PC-9 (cell line): ENCODE measurements around the gene KIF5C. TPM values are rescaled to one million over a fixed set of nuclear protein-coding genes. Genes with fewer than 3 reads are reported as not detected.
"Not testable (repeated sequence)": the region's sequence is repeated elsewhere in the genome, so short reads cannot be mapped to it uniquely, and the experiment has no call there.

Source experiments
- BruUV-seq: library from RNA; stranded (reverse); fragments of 400-500 nt; replicated peaks from 2 replicates; lab custom pipeline; 2021; lab: Mats Ljungman, UMichigan
- CTCF ChIA-PET: fragments of 300-600 bp; sonication (Branson Sonifier 250); formaldehyde crosslinking; loops from one replicate; lab custom pipeline; 2022; ENCODE audit warnings: antibody characterized with exemption; lab: Charles Lee
- POLR2A ChIA-PET: fragments of 300-600 bp; sonication (Branson Sonifier 250); formaldehyde crosslinking; loops from one replicate; lab custom pipeline; 2022; ENCODE audit warnings: antibody characterized with exemption; ENCODE audit not compliant: unreplicated experiment; lab: Charles Lee
- DNase-seq, 2 experiments: peaks; one replicate each; pipeline versions ENCODE4 v3.0.0 to v3.0.0-alpha.2; 2015 to 2022; ENCODE audit warnings: mixed read lengths in 1 of 2
- H2AFZ ChIP-seq: fragments of 200-600 bp; sonication (generic); 2 replicates; pipeline ENCODE4 v1.8.1; 2017; ENCODE audit warnings: antibody characterized with exemption
- H3F3A ChIP-seq: fragments of 200-600 bp; sonication (generic); 2 replicates; pipeline ENCODE4 v1.8.1; 2017; ENCODE audit warnings: antibody characterized with exemption, mild to moderate bottlenecking, low read depth; ENCODE audit not compliant: insufficient read depth
- H3K27ac ChIP-seq: fragments of 200-600 bp; sonication (generic); 2 replicates; pipeline ENCODE4 v1.6.1; 2016; ENCODE audit warnings: mixed run types
- H3K27me3 ChIP-seq: fragments of 200-600 bp; sonication (generic); 2 replicates; pipeline ENCODE4 v1.6.1; 2016; ENCODE audit warnings: low read depth, mixed run types; ENCODE audit not compliant: insufficient read depth
- H3K36me3 ChIP-seq: fragments of 200-600 bp; sonication (generic); 2 replicates; pipeline ENCODE4 v1.6.1; 2016; ENCODE audit warnings: low read depth, mixed run types
- H3K4me1 ChIP-seq: fragments of 200-600 bp; sonication (generic); replicated peaks from 2 replicates; pipeline ENCODE4 v1.6.1; 2016; ENCODE audit warnings: mixed run types; ENCODE audit not compliant: insufficient read depth
- H3K4me2 ChIP-seq: fragments of 200-600 bp; sonication (generic); 2 replicates; pipeline ENCODE4 v1.6.1; 2017; ENCODE audit warnings: mixed run types
- H3K4me3 ChIP-seq: fragments of 200-600 bp; sonication (generic); 2 replicates; pipeline ENCODE4 v1.6.1; 2016; ENCODE audit warnings: mixed run types
- H3K79me2 ChIP-seq: fragments of 200-600 bp; sonication (generic); 2 replicates; pipeline ENCODE4 v1.6.1; 2017; ENCODE audit warnings: low read depth, mixed run types
- H3K9me2 ChIP-seq: fragments of 200-600 bp; sonication (generic); 2 replicates; pipeline ENCODE4 v1.8.1; 2017; ENCODE audit warnings: mild to moderate bottlenecking; ENCODE audit not compliant: insufficient read depth
- H3K9me3 ChIP-seq: fragments of 200-600 bp; sonication (generic); 2 replicates; pipeline ENCODE4 v1.8.1; 2016; ENCODE audit warnings: low read depth; ENCODE audit not compliant: insufficient read depth
- H4K20me1 ChIP-seq: fragments of 200-600 bp; sonication (generic); 2 replicates; pipeline ENCODE4 v1.8.1; 2017; ENCODE audit not compliant: insufficient read depth
- CTCF ChIP-seq: fragments of 200-600 bp; sonication (generic); conservative IDR thresholded peaks from 2 replicates; pipeline ENCODE4 v1.6.1; 2017; ENCODE audit warnings: mixed run types, antibody characterized with exemption, mild to moderate bottlenecking, moderate library complexity
- EZH2 ChIP-seq: fragments of 200-600 bp; sonication (generic); IDR thresholded peaks from 2 replicates; pipeline ENCODE4 v1.8.0; 2017; ENCODE audit warnings: antibody characterized with exemption, low read depth
- intact Hi-C: fragments of 100-400 bp; cut with micrococcal nuclease; formaldehyde crosslinking; loops from one replicate; pipeline ENCODE4 v1.10.0; 2022; ENCODE audit not compliant: unreplicated experiment
- total RNA-seq: library from RNA; stranded (reverse); gene quantifications from 2 replicates; pipeline ENCODE4 v1.2.3, GENCODE V29; 2021

KIF5C gene
- total RNA-seq, 1 experiment from 2014 or later: 0.07 TPM

DNA sequence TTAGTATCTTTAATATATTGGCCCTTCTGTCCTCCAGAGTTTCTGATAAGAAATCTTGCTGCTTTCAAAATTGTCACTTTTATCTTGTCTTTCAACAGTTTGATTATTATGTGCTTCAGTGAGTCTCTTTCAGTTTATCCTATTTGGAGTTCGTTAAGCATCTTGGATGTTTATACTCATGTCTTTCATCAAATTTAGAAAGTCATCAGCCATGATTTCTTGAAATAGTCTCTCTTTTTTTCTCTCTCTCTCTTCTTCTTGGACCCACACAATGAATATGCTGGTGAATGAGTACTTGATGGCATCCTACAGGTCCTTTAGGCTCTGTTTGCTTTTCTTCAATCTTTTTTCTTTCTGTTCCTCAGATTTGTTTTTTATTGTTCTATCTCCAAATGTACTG, 26.9 kb upstream of the KIF5C start:
- intact Hi-C loops: no loop called here
- no peaks in the 10 kb centered on the region for H3K9me2 ChIP-seq
- BruUV-seq: no TSS peak
- no peaks in the 10 kb centered on the region for H3K79me2 ChIP-seq
- DNase-seq: no peak
- no peaks in the 10 kb centered on the region for H3F3A ChIP-seq
- no peak overlapping the region for H3K27ac ChIP-seq
- H3K4me2 ChIP-seq: no peak overlapping the region
- no peaks in the 10 kb centered on the region for H4K20me1 ChIP-seq
- H3K4me1 ChIP-seq: no peaks in the 10 kb centered on the region
- ChIA-PET CTCF (no interaction called here), POLR2A (no interaction called here)
- H2AFZ ChIP-seq: no peak overlapping the region
- H3K4me3 ChIP-seq: no peak overlapping the region
- no peaks in the 10 kb centered on the region for H3K36me3 ChIP-seq
- H3K9me3 ChIP-seq: no peaks in the 10 kb centered on the region
- H3K27me3 ChIP-seq: no peaks in the 10 kb centered on the region
- no peak for TF ChIP-seq EZH2

- intact Hi-C loops: no loop called here
Observed at GRCh38 chr2:148853458-148853857, 21.6 kb upstream of the KIF5C start.

DNA sequence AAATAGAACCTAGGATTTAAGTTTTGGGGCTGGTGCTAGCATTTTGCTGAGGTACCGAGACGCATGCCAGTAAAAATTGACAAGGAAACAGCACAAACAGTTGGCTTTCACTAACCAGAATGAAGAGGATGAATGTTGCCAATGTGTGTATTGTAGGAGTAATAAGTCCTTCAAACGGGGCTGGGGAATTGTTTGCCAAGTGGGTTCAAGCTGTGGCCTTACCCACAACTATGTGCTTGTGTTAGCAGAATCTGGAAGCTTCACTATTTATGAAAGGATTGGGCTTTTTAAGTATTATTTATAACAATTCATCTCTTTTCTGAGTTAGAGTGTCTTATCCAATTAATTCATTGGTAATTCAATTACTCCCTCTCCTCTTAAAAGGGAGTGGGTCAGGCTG, 15.0 kb upstream of the KIF5C start:
- H3K79me2 ChIP-seq: no peaks in the 10 kb centered on the region
- BruUV-seq: no TSS peak
- H3K27ac ChIP-seq: no peak overlapping the region
- DNase-seq: no peak
- no peaks in the 10 kb centered on the region for H3F3A ChIP-seq
- H3K4me2 ChIP-seq: no peak overlapping the region
- no peak for TF ChIP-seq EZH2
- TF ChIP-seq CTCF: no peak
- no peaks in the 10 kb centered on the region for H3K4me1 ChIP-seq
- intact Hi-C loops: no loop called here
- POLR2A ChIA-PET: no interaction called here
- no peaks in the 10 kb centered on the region for H3K36me3 ChIP-seq
- H3K9me3 ChIP-seq: no peaks in the 10 kb centered on the region
- H3K4me3 ChIP-seq: no peak overlapping the region
- CTCF ChIA-PET: no interaction called here
- no peaks in the 10 kb centered on the region for H4K20me1 ChIP-seq
- no peaks in the 10 kb centered on the region for H3K27me3 ChIP-seq
- H3K9me2 ChIP-seq: no peaks in the 10 kb centered on the region
- H2AFZ ChIP-seq: no peak overlapping the region

More at GRCh38 chr2:148853458-148853857, 21.6 kb upstream of the KIF5C start:
- Histone ChIP-seq H3K4me2 (no peak overlapping the region), H3K9me3 (no peaks in the 10 kb centered on the region), H3K79me2 (no peaks in the 10 kb centered on the region), H3K36me3 (no peaks in the 10 kb centered on the region), H4K20me1 (no peaks in the 10 kb centered on the region), H3K27me3 (no peaks in the 10 kb centered on the region), H3K9me2 (no peaks in the 10 kb centered on the region), H3K27ac (no peak overlapping the region), H3F3A (no peaks in the 10 kb centered on the region), H2AFZ (no peak overlapping the region), H3K4me3 (no peak overlapping the region), H3K4me1 (no peaks in the 10 kb centered on the region)
- TF ChIP-seq CTCF: no peak
- DNase-seq: no peak
- ChIA-PET CTCF (no interaction called here), POLR2A (no interaction called here)
- no TSS peak for BruUV-seq

DNA sequence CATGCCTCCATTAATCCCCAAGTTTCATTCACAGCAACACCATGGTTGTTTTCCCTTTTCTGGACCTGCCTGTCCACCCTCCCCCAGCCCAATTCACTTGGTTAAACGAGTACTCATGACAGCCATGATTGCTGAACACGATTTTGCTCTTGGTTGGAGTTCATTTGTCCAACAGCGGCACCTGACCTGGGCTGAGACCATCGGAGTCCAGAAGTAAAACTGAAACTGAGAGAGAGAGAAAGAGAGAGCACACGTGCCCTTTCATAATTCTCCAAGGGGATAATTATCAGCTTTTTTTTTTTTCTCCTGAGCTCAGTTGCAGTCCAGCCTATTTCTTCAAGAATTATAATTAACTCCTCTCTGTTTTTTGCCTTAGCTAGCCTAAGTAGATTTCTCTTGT, 13.7 kb upstream of the KIF5C start:
- Histone ChIP-seq H3K4me3 (no peak overlapping the region), H3K79me2 (no peaks in the 10 kb centered on the region), H3K4me1 (no peaks in the 10 kb centered on the region), H3K27ac (no peak overlapping the region), H2AFZ (no peak overlapping the region), H3K9me2 (no peaks in the 10 kb centered on the region), H3K36me3 (no peaks in the 10 kb centered on the region), H3K4me2 (no peak overlapping the region), H4K20me1 (no peaks in the 10 kb centered on the region), H3F3A (no peaks in the 10 kb centered on the region), H3K27me3 (no peaks in the 10 kb centered on the region), H3K9me3 (no peaks in the 10 kb centered on the region)
- intact Hi-C loops: no loop called here
- BruUV-seq: no TSS peak
- TF ChIP-seq CTCF: no peak
- no peak for TF ChIP-seq EZH2
- CTCF ChIA-PET: no interaction called here
- POLR2A ChIA-PET: interaction anchor here (0.6 kb wide), 1 partner anchor 642 kb away, joined by 16 read pairs; no protein-coding TSS in a partner anchor
- no peak for DNase-seq

- CTCF ChIA-PET, H4K20me1 ChIP-seq, H3K27me3 ChIP-seq, H3K4me2 ChIP-seq, POLR2A ChIA-PET, BruUV-seq, DNase-seq, H3K9me3 ChIP-seq, H3K27ac ChIP-seq, intact Hi-C loops, H3K79me2 ChIP-seq, H3K4me1 ChIP-seq, H3K9me2 ChIP-seq, H3K4me3 ChIP-seq, H3F3A ChIP-seq, H2AFZ ChIP-seq, H3K36me3 ChIP-seq: not testable (repeated sequence)
Observed at GRCh38 chr2:148862478-148862877, 12.5 kb upstream of the KIF5C start.
